Natural killer cell (primary cell): ENCODE results near the gene DUSP5. TPM values are rescaled to one million over a fixed set of nuclear protein-coding genes. Genes with fewer than 3 reads are reported as not detected.

ENCODE experiments used
- ATAC-seq, 3 donors: fragments of 150-1000 bp in 2 of 3; fragments of 200-7000 bp in 1 of 3; cut with Tn5 transposase; 1 replicate in 1 of 3; 2 replicates in 2 of 3; pipeline ENCODE4 v1.10.0; 2021; ENCODE audit warnings: mild to moderate bottlenecking in 2 of 3, moderate library complexity in 2 of 3
- DNase-seq, 2 donors: peaks; one replicate each; pipeline versions ENCODE4 v3.0.0 to v3.0.0-alpha.2; 2013 to 2021; ENCODE audit warnings: mixed read lengths in 1 of 2
- H3K27ac ChIP-seq: one replicate; pipeline ENCODE4 v1.5.1; 2013; ENCODE audit warnings: mild to moderate bottlenecking, low read length
- H3K27me3 ChIP-seq: one replicate; pipeline ENCODE4 v1.6.1; 2013; ENCODE audit warnings: low read length; ENCODE audit not compliant: control insufficient read depth, insufficient read depth
- H3K36me3 ChIP-seq: one replicate; pipeline ENCODE4 v1.6.1; 2013; ENCODE audit warnings: low read length; ENCODE audit not compliant: control insufficient read depth, insufficient read depth
- H3K4me1 ChIP-seq: one replicate; pipeline ENCODE4 v1.6.1; 2013; ENCODE audit warnings: low read length; ENCODE audit not compliant: control insufficient read depth, insufficient read depth
- H3K4me3 ChIP-seq: one replicate; pipeline ENCODE4 v1.5.1; 2013; ENCODE audit warnings: low read length
- H3K9me3 ChIP-seq: one replicate; pipeline ENCODE4 v1.6.1; 2013; ENCODE audit warnings: low read length; ENCODE audit not compliant: control insufficient read depth, insufficient read depth
- H3K27ac Mint-ChIP-seq, 2 donors: one replicate each; pipeline ENCODE4 v1.8.0; 2022; ENCODE audit warnings: mild to moderate bottlenecking in 2 of 2, mixed read lengths in 2 of 2, moderate library complexity in 1 of 2
- H3K27me3 Mint-ChIP-seq, 2 donors: one replicate each; pipeline ENCODE4 v1.8.0; 2022; ENCODE audit warnings: low read depth in 2 of 2, mixed read lengths in 2 of 2
- H3K36me3 Mint-ChIP-seq: one replicate; pipeline ENCODE4 v1.8.0; 2022; ENCODE audit warnings: mixed read lengths
- H3K4me1 Mint-ChIP-seq, 2 donors: one replicate each; pipeline ENCODE4 v1.8.0; 2022; ENCODE audit warnings: mixed read lengths in 2 of 2
- H3K4me3 Mint-ChIP-seq: one replicate; pipeline ENCODE4 v1.8.0; 2022; ENCODE audit warnings: mild to moderate bottlenecking, moderate library complexity, mixed read lengths
- H3K9me3 Mint-ChIP-seq, 2 donors: one replicate each; pipeline ENCODE4 v1.8.0; 2022; ENCODE audit warnings: mixed read lengths in 2 of 2
- CTCF ChIP-seq: fragments of 200-600 bp; IDR thresholded peaks from one replicate; pipeline ENCODE4 v1.8.0; 2022; ENCODE audit warnings: antibody characterized with exemption
- WGBS: methylation state at CpG from one replicate; pipeline ENCODE4 v1.1.7; 2013; ENCODE audit warnings: missing lambda C conversion rate; ENCODE audit not compliant: insufficient coverage; 5-methylcytosine and 5-hydroxymethylcytosine counted together
- intact Hi-C: fragments of 100-400 bp; cut with micrococcal nuclease; formaldehyde crosslinking; loops from one replicate; pipeline ENCODE4 v1.14.2; 2022
- total RNA-seq, 4 donors: library from RNA; stranded (reverse); fragments of 120-200 nt in 1 of 4; gene quantifications; one replicate each; pipeline versions ENCODE4 v1.2.3 to v1.2.4, GENCODE V29; 2013 to 2022

DUSP5 gene
- total RNA-seq, 3 donors from 2014 or later (not counting 1 experiment from before 2014, with no cell fraction given): 56.3 to 98.9 (median 69.6) TPM

- no peaks in the 10 kb centered on the region for H3K9me3 ChIP-seq
- H3K27me3 Mint-ChIP-seq: no peaks in the 10 kb centered on the region
- ATAC-seq (no peak), DNase-seq (peak in 1 of 2 donors; percentile 5)
- no peaks in the 10 kb centered on the region for H3K36me3 ChIP-seq
- peaks cover 62% of the 10 kb centered on the region for H3K4me1 ChIP-seq
- H3K27ac Mint-ChIP-seq: peak overlapping the region in 1 of 2 donors; percentile 67
- no peaks in the 10 kb centered on the region for H3K36me3 Mint-ChIP-seq
- intact Hi-C loops: no loop called here
- no peak overlapping the region for H3K4me3 Mint-ChIP-seq
- no peak overlapping the region for H3K27ac ChIP-seq
- H3K27me3 ChIP-seq: no peaks in the 10 kb centered on the region
- H3K4me1 Mint-ChIP-seq: peaks cover 60 to 62% of the 10 kb centered on the region in 2 donors
- WGBS: no CpG with 5 or more reads among the region's 1 CpG
- no peak overlapping the region for H3K4me3 ChIP-seq
- no peak for TF ChIP-seq CTCF
- H3K9me3 Mint-ChIP-seq: no peaks in the 10 kb centered on the region
These were observed 41.7 kb upstream of the DUSP5 start for GRCh38 chr10:110456046-110456445.

- H3K4me1 Mint-ChIP-seq: peaks cover 64 to 66% of the 10 kb centered on the region in 2 donors
- intact Hi-C loops: no loop called here
- Histone ChIP-seq H3K27ac (no peak overlapping the region), H3K27me3 (no peaks in the 10 kb centered on the region), H3K36me3 (no peaks in the 10 kb centered on the region), H3K4me3 (no peak overlapping the region), H3K9me3 (no peaks in the 10 kb centered on the region), H3K4me1 (peaks cover 68% of the 10 kb centered on the region)
- H3K36me3 Mint-ChIP-seq: no peaks in the 10 kb centered on the region
- peak overlapping the region in 1 of 2 donors; percentile 89 for H3K27ac Mint-ChIP-seq
- no peaks in the 10 kb centered on the region for H3K27me3 Mint-ChIP-seq
- no peaks in the 10 kb centered on the region for H3K9me3 Mint-ChIP-seq
- no peak for TF ChIP-seq CTCF
- 88% methylated on average over 3 of the region's 3 CpGs for WGBS
- peak in 1 of 2 donors; percentile 13 for DNase-seq
- H3K4me3 Mint-ChIP-seq: no peak overlapping the region
- ATAC-seq: no peak
These were observed 41.1 kb upstream of the DUSP5 start for GRCh38 chr10:110456523-110457091.

GRCh38 chr10:110457851-110458250 lies 39.9 kb upstream of the DUSP5 start:
- peaks cover 68% of the 10 kb centered on the region for H3K4me1 ChIP-seq
- peak overlapping the region; percentile 77 for H3K4me3 Mint-ChIP-seq

More at GRCh38 chr10:110457851-110458250, 39.9 kb upstream of the DUSP5 start:
- Mint-ChIP-seq H3K36me3 (no peaks in the 10 kb centered on the region), H3K27me3 (no peaks in the 10 kb centered on the region), H3K4me1 (peaks cover 67 to 68% of the 10 kb centered on the region in 2 donors), H3K9me3 (no peaks in the 10 kb centered on the region), H3K27ac (peak overlapping the region; percentile 78 to 89)
- TF ChIP-seq CTCF: no peak
- DNase-seq: no peak
- Histone ChIP-seq H3K27ac (peak overlapping the region; percentile 40), H3K27me3 (no peaks in the 10 kb centered on the region), H3K4me3 (no peak overlapping the region), H3K9me3 (no peaks in the 10 kb centered on the region), H3K36me3 (no peaks in the 10 kb centered on the region)
- 64% methylated on average over 9 of the region's 9 CpGs for WGBS
- ATAC-seq: no peak
- intact Hi-C loops: no loop called here
